ENCODE results near the gene COL5A1.

The COL5A1 gene

DNA sequence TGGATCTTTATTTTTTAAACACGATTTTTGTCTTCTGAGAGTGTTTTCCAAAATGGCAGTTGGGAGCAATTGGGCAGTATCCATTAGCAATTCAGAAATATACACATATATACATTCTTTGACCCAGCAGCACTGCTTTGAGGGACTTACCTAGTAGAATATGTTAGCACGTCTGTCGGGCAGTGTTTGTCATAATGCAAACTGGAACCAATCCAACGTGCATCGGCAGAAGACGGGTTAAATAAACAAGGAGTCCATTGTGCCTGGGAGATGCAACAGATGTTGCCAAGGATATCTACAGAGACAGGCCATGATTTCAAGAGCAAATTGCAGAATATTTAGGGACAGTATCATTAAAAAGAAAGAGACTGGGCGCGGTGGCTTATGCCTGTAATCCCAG is 107.0 kb downstream of the COL5A1 start:
- no peak for DNase-seq

DNA sequence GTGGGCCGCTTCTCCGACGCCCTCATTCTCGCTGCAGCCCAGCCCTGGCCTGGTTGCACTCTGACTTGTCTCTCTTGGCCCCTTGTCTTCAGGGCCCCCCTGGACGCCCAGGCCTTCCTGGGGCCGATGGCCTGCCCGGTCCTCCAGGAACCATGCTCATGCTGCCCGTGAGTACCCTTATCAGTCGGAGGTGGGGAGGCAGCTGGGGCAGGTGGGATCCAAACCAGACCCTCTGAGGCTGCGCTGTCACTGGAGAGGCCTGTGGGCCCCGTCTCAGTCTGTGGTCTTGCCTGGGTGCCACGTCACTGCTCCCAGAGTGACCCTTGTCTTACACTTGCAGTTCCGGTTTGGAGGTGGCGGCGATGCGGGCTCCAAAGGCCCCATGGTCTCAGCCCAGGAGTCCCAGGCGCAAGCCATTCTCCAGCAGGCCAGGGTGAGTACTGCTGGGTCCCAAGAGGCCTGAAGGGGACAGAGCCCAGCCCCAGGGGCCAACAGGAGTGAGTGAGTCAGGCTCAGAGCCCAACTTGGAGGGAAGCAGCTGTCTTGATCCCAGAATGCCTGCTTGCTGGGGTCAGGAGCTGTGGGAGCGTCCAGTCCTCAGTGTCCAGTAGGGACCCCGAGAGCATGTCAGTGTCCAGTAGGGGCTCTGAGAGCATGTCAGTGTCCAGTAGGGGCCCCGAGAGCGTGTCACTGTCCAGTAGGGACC is 109.0 kb downstream of the COL5A1 start:
- DNase-seq, result no peak

DNA sequence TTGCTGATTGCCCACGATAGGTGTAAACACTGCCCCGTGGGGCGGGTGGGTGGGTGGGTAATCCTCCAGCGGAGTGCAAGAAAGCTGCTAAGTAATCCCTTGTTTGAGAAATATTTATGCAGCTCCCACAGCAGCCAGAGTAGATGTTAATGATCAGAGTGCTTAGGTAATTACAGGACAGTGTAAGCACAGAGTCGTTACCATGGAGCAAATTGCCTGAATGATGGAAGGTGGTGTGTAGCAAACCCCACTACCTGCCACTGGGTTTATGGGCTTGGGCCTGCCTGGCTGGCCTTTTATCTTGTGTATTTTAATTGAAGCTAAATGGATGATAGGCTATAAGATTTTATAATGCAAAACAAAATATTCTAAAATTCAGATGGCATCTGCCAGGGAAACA is 110.0 kb downstream of the COL5A1 start:
- DNase-seq, result peak; percentile 23

DNA sequence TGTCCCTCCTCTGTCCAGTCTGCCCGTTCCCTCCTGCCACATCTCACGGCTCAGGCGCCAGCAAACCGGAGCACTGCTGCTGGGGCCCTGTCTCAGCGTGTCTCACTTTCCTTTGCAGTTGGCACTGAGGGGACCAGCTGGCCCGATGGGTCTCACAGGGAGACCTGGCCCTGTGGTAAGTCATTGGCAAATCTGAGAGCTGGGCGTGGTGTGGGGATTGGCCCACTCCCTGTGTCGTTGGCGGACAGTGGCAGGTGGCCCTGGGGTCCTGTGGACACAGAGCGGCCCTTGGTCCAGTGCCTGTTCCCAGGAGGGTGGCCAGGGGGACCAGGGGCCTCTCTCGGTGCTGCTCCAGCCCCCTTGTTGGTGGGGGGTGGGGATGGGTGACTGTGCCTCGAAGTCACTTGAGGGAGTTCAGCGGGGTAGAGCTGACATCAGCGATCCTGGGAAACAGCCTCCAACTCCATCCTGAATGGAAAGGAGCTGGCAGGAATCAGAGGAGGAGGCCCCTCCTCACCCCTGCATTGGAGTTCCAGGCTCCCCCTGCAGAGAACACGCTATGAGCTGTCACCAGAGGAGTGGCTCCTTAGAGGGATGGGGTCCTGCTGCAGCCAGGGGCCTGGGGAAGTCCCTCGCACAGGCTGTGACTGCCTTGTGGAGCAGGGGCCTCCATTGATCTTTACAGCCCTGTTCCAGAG is 111.0 kb downstream of the COL5A1 start:
- DNase-seq, result no peak

DNA sequence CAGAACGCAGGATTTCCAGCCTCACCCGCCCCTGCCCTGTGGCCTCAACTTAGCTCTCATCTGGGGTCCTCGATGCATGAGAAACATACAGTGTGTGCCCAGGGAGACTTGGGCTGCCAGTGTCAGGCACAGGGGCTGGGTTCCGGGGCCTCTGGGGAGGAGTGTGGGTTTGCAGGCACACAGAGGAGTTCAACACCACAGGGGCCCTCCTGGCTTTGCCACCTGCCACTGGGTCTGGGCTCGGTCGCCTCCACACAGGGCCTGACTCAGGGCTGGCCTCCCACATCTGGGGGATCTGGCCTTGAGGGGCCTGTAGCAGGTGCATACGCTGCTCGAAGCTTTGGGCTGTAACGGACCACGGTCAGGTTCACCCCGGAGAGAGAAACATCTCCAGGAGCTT is 111.6 kb downstream of the COL5A1 start:
- no peak for DNase-seq

DNA sequence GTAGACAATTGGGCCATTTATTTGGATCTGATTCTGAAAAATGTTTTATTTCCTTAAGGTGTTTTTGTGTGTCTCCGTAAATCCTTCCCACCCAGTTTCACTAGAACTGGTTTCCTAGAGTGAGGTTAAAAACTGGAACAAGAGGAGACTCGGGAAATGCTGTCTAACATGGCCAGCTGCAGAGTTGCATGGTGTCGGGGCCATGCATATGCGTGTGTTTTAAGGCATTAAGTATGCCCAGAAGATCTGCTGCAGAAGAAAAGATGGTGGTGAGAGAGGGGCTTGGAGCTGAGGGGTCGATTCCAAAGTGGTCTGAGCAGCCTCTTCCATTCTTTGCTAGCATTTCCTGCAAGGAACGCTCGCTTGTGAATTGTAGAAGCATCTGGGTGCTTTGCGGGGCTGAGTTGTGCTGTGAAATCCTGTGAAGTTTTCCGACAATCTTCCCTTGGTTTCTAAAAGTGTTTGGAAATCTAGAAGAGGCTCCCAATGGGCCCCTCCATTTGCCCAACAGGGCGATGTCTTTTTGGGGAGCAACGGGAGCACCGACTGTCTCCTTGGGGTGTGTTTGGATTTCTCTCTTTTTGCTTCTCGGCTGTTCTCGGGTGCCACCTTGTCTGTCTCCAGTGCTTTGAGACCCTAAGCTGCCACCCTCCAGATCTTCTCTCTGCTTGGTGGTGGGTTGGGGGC is 113.8 kb downstream of the COL5A1 start:
- no peak for DNase-seq

DNA sequence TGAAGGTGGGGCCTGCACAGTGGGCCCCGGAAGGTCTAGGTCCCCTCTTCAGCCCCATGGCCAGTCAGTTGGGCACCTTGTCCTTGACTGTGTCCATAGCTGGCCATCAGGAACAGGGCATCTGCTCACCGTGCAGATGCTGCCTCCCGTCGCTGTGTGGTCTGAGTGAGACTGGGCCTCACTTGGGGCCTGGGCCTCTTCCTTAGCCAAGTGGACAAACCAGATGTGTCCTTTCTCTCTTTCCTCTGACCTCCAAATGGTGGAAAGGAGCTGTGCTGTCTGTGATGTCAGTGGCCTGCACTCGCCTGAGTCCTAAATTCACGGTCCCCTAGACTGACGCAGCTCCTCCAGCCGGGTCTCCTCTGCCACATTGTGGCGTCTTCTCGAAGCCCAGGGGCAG is 114.5 kb downstream of the COL5A1 start:
- DNase-seq, result no peak

DNA sequence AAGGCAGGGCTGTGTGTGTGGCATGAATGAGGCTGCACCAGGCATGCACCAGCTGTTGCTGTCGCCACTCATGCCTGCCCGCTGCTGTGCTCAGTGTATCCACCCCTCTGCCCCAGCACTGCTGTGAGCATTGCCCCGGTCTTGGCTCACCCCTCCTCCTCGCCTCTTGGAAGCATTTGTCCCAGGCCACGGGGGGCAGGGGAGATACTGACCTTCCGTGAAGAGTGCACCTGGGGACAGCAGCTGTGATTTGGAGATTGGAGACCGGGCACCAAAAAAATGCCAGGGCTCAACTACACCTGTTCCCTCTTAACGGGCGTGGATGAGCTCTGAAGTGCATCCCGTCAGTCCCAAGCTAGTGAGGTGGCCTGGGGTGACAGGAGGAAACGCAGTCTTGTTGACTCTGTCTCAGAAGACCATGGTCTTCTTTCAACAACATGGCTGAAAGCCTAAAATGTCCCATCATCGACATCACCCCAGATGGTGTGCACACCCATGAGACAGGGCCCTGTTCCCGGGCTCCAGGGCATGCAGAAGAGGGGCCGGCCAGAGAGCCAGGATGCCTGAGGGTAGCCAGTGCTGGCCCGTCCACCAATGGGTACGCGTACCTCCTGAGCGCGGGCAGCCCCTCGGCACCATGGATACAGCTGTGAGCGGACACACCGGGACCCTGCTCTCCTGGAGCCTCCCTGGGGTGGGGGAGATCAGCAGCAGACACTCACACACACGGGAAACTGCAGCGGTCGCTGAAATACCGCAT is 115.8 kb downstream of the COL5A1 start:
- DNase-seq, result no peak

DNA sequence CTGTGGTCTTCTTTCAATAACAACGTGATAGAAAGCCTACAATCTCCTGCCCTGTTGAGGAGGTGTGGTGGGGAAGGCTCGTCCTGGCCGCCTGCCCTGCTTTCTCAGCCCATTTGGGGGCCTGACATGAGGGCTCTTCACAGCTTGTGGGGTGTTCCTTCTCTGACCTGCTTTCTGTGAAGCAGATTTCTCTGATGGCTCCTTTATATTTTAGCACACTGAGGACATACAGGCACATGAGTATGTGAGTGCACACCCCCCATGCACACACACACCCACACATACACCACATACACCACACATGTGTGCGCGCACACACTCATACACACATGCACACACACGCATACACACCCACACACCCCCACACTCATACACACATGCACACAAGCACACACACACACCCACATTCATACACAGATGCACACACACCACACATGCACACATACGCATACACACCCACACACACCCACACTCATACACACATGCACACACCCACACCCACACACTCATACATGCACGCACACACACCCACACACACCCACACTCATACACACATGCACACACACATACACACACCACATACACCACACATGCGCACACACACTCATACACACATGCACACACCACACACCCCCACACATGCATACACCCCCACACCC is 117.5 kb downstream of the COL5A1 start:
- no peak for DNase-seq

DNA sequence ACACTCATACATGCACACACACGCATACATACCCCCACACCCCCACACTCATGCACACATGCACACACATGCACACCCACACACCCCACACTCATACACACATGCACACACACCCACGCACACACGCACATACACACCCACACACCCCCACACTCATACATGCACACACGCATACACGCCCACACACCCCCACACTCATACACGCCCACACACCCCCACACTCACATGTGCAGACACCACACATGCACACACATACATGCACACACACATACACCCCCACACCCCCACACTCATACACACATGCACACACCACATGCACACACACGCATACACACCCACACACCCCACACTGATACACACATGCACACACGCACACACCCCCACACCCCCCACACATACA is 118.3 kb downstream of the COL5A1 start:
- DNase-seq, result no peak

DNA sequence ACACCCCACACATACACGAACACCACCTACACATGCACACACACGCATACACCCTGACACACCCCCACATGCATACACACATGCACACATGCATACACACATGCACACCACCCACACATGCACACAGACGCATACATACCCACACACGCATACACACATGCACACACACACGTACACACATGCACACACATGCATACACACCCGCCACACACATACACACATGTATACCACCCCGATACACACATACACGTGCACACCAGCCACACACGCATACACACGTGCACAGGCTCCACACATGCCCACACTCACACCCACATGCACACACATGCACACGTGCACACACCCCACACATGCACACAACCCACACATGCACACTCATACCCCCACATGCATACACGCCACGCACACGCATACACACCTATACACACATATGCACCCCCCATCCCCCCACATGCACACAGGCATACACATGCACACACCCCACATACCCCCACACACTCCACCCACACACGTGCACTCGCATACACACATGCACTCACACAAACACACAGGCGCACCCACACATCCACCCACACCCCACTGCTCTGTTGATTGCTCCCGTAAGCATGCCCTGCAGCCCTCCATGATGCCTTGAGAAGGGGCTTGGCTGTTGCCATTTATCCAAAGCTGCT is 119.3 kb downstream of the COL5A1 start:
- DNase-seq, result no peak

DNA sequence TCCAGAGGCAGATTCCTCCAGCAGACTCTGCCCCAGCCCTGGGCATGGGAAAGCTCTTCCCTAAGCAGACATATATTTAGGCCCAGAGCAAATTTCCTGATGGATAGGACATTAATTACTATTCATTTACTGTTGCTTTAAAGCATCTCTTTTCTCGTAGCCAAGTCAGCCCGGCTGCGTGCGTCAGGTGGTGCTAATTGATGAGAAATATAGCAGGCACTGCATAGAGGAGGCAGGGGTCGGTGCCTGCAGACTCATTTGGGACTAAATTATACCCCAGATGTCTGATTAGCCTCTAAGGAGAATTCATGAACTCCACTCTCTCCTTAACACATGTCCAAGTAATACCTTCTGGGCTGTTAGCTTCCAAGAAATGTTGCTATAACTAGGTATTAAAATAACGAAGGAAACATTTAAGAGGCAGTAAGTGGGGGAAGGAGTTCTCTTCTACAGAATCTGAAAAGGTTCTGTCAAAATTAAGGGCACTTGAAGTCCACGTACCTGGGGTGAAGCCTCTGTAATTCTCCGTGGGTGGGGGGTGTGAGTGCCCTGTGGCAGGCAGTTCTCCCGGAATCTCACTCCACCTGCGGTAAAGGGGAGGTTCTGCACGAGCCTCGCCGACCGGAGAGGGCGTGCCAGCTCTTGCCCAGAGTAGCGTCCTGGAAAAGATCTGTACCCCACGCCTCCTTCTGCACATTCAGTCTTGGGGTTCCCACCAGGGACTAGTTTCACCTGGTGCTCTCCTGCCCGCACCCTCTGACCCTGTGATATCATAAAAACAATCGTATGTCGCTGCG is 123.1 kb downstream of the COL5A1 start:
- DNase-seq, result peak; percentile 52

DNA sequence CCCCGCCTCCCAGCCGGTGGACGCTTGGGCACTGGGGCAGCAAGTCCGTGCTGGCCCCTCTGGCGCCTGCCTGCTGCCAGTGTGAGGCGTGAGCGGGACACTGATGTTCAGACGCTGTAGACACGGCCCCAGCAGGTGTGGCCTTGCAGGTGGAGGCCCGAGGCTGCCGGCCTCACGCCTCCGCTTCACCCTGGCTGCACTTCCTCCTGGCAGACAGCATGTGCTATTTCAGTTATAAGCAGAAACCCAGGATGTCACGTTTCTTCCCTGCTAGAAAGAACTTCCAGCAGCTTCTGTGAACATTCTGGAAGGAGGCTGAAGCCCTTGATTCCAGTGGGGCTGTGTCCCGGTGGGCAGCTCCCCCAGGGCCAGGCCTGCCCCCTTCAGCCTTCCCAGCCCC is 124.2 kb downstream of the COL5A1 start:
- no peak for DNase-seq

DNA sequence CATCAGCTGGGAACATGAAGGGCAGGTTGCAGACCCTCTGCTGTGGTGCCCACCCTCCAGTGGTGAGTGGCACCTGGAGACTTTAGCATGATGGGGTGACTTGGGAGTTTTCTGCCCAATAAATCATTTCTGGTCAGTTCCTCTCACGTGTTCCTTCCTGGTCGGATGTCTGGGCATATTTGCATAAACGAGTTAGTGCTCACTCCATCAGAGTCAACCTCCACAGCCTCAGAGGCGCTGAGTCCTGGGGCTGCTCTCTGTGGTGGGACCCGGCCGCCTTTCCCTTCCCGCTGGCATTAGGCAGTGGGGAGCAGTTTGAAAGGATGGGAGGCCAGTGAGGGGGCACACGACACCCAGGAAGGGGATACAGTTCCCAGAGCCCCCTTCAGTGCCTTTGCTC is 125.0 kb downstream of the COL5A1 start:
- no peak for DNase-seq

DNA sequence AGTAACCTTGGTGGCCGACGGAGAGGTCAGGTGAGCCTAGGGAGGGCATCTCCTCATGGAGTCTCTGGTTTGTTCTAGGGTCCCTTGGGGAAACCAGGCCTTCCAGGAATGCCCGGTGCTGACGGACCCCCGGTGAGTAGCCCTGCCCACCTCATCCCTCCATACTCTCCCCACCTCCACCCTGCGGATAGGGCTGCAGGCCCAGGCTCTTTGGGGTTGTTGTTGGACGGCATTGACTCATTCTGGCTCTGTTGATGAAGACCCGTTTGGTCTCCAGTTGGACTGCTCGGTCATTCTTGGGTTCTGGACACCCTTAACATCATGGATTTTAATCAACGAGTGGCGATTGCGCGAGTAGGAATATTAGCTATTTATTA is 126.7 kb downstream of the COL5A1 start:
- DNase-seq, result no peak

DNA sequence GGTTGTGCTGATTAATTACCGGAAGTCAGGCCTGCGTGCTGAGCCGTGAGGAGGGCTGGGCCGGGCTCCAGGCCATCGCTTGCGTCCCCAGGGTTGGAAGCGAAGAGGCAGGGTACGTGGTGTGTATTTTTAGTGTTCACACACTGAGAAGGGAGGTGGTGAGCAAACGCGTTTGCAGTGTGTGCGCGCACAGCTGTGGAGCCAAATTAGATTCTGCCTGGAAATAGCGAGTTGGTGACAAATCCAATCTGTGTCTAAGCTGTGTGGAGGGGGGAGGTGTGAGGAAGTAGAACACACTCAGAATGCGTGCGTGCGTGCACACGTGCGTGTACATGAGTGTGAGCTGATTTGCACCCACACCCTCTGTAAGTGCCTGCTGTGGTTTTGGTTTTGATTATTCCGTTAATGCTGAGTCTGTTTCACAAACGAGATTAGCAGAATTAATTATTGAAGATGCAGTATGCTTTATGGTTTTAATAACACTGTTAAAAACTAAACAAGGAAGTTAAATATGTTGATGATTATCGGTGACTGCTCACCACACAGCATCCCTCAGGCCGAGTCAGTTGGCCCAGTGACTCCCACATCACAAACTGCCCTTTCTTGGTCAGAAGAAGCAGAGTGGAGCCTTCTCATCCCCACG is 127.2 kb downstream of the COL5A1 start:
- DNase-seq, result no peak

DNA sequence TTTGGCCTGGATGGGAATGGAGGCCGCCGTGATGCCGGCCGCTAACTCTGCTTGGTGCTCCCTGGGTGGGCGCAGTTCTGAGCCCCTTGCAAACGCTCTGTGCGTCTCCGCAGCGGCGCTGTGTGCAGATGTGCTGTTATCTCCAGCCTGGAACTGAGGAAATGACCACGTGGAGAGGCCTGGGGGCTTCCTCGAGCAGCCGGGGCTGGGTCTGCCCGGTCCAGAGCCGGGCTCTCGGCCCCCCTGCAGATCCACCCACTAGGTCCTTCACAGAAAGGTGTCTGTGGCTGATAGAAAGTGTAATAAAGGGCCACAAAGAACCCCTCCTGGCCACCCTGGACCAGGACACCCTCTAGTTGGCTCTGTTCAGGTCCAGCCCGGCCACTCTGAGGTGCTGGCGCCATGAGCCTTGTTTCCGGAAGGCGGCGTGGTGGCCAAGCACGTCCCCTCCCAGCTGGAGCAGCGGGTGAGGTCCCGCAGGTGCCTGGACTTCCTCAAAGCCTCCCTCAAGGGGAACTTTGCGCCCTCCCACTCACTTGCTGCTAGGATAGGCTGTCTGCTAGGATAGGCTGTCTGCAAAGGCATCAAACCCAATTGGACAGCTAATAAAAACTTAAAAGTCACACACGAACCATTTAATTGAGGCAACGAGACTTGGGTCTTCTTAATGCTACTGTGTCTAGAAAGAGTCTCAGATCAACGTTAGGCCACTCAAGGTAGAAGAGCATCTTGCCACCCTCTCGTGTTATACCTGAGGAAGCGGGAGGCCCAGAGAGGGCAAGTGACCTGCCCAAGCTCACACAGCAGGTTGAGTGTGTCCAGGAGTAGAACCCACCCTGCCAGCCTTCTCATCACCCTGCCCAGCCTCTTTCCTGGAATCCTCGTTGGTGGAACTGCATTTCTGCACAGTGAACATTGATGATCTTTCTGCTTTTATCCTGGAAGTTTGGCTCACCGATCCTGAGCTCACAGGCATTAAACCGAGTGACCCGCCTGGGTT is 129.7 kb downstream of the COL5A1 start:
- no peak for DNase-seq

DNA sequence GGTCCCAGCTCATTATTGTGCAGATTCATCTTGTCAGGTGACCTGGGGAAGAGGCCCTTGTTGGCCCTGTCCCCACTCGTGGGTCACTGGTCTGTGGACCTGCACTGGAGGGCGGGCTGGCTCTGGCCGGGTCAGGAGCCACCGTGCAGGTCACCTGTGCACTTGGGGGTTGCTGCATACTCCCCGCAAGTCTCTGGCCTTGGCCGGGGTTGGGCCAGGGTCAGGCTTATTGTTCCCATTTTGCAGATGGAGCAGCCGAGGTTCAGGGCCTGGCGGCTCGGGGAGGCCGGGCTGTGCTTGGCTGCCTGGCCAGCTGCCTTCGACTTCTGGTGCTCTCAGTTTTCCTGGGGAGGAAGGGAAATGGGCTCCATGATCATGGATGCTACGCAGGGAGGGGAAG is 130.7 kb downstream of the COL5A1 start:
- no peak for DNase-seq

DNA sequence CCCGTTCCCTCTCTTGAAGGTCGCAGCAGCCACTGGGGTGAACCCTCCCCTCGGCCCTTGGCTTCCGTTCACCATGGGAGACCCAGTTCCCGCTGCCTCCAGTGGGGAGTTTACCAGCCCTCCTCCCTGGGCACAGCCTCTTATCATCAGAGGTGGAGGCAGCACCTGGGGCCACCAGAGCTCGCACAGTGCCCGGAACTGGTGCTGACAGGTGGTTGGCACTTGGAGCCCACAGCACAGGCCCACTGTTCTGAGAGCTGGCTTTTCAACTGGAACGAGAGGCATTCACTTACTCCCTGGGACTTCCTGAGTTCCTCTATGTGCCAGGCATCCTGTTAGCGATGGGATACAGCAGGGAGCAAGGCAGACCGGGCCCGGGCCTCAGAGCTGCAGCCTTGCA is 132.2 kb downstream of the COL5A1 start:
- DNase-seq, result no peak

DNA sequence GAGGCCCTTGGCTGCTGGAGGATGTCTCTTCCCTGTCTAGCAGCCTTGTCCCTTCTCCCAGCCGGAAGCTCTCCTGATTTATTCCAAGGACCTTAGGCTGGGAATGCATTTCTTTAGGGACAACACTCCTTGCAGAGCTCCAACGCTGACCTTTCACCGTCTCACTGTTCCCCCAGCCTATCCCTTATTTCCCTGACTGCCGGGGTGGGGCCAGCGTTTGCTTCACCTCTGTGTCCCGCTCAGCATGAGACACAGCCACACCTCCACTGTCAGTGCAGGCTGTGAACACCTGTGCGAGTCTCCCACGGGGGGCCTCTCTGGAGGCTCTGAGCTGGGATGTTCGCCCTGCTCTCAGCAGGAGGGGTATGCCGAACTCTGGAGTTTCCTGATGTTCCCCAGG is 132.8 kb downstream of the COL5A1 start:
- no peak for DNase-seq
